Activated T-helper 1 cell treated with anti-CD3 and anti-CD28 coated beads, Interleukin-12 subunit alpha, Interleukin-12 subunit beta, Interleukin-2, Interleukin-4 antibody, amounts not matched to agents 30 ng/mL and 10 ng/mL and 1 ng/mL, durations not matched to agents 14 hours and 24 hours and 36 hours (primary cell): Measurements from ENCODE around the gene CGGBP1. TPM values are rescaled to one million over a fixed set of nuclear protein-coding genes. Genes with fewer than 3 reads are reported as not detected.
"Not testable (repeated sequence)": the region's sequence is repeated elsewhere in the genome, so short reads cannot be mapped to it uniquely, and the experiment has no call there.

ENCODE experiments used
- DNase-seq: peaks from one replicate; pipeline ENCODE4 v3.0.0; 2021; ENCODE audit warnings: low spot score
- H3K27ac Mint-ChIP-seq: one replicate; pipeline ENCODE4 v1.8.0; 2021; ENCODE audit warnings: mild to moderate bottlenecking, mixed read lengths
- H3K27me3 Mint-ChIP-seq: one replicate; pipeline ENCODE4 v1.8.0; 2022; ENCODE audit warnings: mild to moderate bottlenecking, moderate library complexity, mixed read lengths; ENCODE audit not compliant: insufficient read depth
- H3K36me3 Mint-ChIP-seq: one replicate; pipeline ENCODE4 v1.8.0; 2021; ENCODE audit warnings: low read depth, mixed read lengths
- H3K4me1 Mint-ChIP-seq: one replicate; pipeline ENCODE4 v1.8.0; 2021; ENCODE audit warnings: low read depth, mixed read lengths
- H3K4me3 Mint-ChIP-seq: one replicate; pipeline ENCODE4 v1.8.0; 2021; ENCODE audit warnings: mild to moderate bottlenecking, moderate library complexity, mixed read lengths
- H3K9me3 Mint-ChIP-seq: one replicate; pipeline ENCODE4 v1.8.0; 2021; ENCODE audit warnings: mixed read lengths
- intact Hi-C: fragments of 100-400 bp; cut with micrococcal nuclease; formaldehyde crosslinking; loops from one replicate; pipeline ENCODE4 v1.15.1; 2024
- total RNA-seq: library from RNA; stranded (reverse); gene quantifications from 2 replicates; pipeline ENCODE4 v1.2.3, GENCODE V29; 2022

CGGBP1 gene
- total RNA-seq, 1 donor from 2014 or later = 90.5 TPM

DNA sequence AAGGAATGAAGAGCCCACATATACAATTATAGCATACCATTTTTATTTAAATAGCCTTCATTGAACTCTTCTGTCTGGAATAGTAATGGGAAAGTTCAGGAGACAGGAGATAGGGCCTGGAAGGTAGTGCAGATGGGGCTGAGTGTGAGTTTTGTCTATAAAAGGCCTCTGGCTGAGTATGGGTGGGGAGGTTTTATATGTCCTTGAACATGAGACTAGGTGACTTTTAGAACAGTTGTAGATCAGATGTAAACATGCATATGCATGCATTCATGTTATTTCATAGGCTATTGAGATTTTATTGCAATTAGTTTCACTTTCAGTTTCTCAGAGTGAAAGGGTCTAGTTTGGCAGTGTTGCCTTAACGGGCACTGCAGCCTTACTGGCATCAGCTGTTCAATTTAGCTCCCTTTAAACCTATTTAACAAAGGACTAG, 27.1 kb downstream of the CGGBP1 start:
- DNase-seq = no peak
- Mint-ChIP-seq H3K4me3 (peak overlapping the region; percentile 86), H3K27ac (peak overlapping the region; percentile 71), H3K27me3 (no peaks in the 10 kb centered on the region), H3K9me3 (no peaks in the 10 kb centered on the region), H3K36me3 (peaks cover 2% of the 10 kb centered on the region), H3K4me1 (peaks cover 39% of the 10 kb centered on the region)
- intact Hi-C loops = loop anchor here (1.0 kb wide), 1 partner anchor 28 kb away; the partner anchor contains the start of genes CGGBP1 and ZNF654

DNA sequence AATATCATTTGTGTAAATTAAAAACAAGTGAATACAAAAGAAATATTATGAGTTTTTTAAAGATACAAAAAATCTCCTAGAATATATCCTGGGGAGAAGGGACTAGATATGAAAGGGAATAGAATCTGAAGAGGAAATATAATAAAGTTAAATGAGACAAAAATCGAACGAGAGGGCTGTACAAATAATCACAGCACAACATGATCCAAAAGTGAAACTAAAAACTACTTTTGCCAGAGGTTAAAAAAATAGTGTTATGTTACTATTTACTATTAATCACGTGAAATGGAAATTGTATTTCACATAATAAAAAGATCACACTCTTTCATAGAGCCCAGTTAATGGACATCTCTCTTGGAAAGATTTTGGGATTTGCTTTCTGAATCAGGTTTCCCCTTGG, 28.6 kb downstream of the CGGBP1 start:
- H3K36me3 Mint-ChIP-seq = peaks cover 2% of the 10 kb centered on the region
- no peak for DNase-seq
- H3K27ac Mint-ChIP-seq = no peak overlapping the region

DNA sequence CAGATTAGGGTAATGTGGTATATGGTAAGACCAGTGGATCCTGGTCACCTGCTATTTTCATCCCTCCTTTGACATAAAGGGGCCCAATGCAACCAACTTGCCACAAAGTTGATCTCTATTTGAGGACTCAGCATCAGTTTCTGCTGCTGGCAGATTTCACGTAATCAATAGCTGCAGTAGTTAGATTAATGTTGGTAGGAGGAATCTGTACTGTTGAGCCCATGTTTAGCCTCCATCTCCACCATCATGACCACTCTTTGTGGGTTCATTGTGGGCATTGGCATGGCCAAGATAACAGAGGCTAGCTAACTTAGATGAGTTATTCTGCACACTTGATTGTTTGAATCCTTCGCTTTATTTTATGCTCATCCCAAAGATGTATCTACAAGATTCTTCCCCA, 29.9 kb downstream of the CGGBP1 start:
- H3K4me3 Mint-ChIP-seq = no peak overlapping the region
- H3K27ac Mint-ChIP-seq = no peak overlapping the region
- peaks cover 5% of the 10 kb centered on the region for H3K27me3 Mint-ChIP-seq
- intact Hi-C loops = no loop called here
- no peaks in the 10 kb centered on the region for H3K9me3 Mint-ChIP-seq
- peaks cover 2% of the 10 kb centered on the region for H3K36me3 Mint-ChIP-seq
- no peak for DNase-seq
- peaks cover 34% of the 10 kb centered on the region for H3K4me1 Mint-ChIP-seq

More for the DNA sequence above, 28.6 kb downstream of the CGGBP1 start:
- H3K27me3 Mint-ChIP-seq = no peaks in the 10 kb centered on the region
- intact Hi-C loops = no loop called here
- H3K9me3 Mint-ChIP-seq = no peaks in the 10 kb centered on the region
- H3K4me1 Mint-ChIP-seq = peaks cover 39% of the 10 kb centered on the region
- H3K4me3 Mint-ChIP-seq = peak overlapping the region; percentile 54

DNA sequence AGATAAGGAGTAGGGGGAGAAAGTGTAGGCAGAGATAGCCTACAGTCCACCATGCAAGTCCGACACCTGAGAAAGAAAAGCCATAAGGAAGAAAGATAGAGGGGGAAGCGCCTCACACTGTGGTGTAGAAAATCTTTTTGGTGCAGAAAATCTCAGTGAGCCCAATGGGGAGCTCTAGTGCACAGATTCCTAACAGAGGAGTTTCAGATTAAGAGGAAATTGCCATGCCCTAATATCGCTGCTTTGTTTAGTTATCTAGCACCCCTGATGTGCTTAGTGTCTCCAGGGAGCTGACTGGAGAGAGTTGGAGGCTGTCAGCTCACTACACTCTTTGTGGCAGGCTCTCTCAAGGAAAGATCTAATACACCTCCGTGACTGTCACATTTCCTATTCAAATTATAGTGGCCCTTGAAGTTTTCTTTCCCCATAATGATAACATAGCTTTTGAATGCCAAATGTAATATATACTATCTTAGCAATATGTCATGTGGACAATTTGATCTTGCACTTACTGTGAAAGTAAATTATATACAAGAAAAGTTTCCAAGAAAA, 33.7 kb downstream of the CGGBP1 start:
- intact Hi-C loops = loop anchor here (2.0 kb wide), 1 partner anchor 52 kb away; no protein-coding TSS in a partner anchor
- no peak overlapping the region for H3K27ac Mint-ChIP-seq
- H3K4me3 Mint-ChIP-seq = no peak overlapping the region

DNA sequence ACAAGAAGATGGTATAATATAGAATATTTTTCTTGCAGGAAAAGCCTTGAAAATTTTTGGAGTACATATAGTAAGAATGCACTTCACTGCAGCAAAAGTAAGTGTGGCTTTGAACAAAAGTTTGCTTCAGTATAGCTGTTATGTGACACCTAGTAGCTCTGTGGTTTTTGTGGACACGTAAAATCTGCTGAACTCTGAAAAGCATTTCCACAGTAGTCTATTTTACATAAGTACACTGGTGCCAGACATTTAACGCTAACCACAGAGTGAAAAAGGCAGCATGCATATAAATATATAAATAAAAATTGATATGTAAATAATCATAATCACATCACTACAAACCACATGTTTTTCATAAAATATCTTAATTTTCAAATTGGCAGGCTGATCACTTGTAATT, 39.8 kb downstream of the CGGBP1 start:
- DNase-seq = peak; percentile 21
- H3K36me3 Mint-ChIP-seq = no peaks in the 10 kb centered on the region
- H3K27ac Mint-ChIP-seq = no peak overlapping the region
- H3K27me3 Mint-ChIP-seq = peaks cover 17% of the 10 kb centered on the region
- H3K4me3 Mint-ChIP-seq = no peak overlapping the region
- H3K9me3 Mint-ChIP-seq = peaks cover 4% of the 10 kb centered on the region
- peaks cover 27% of the 10 kb centered on the region for H3K4me1 Mint-ChIP-seq
- intact Hi-C loops = loop anchor here (1.0 kb wide), 2 partner anchors 22 to 161 kb away; no protein-coding TSS in a partner anchor

More for the DNA sequence above, 33.7 kb downstream of the CGGBP1 start:
- H3K9me3 Mint-ChIP-seq = peaks cover 4% of the 10 kb centered on the region
- peaks cover 2% of the 10 kb centered on the region for H3K36me3 Mint-ChIP-seq
- no peak for DNase-seq
- peaks cover 18% of the 10 kb centered on the region for H3K4me1 Mint-ChIP-seq
- peaks cover 13% of the 10 kb centered on the region for H3K27me3 Mint-ChIP-seq

DNA sequence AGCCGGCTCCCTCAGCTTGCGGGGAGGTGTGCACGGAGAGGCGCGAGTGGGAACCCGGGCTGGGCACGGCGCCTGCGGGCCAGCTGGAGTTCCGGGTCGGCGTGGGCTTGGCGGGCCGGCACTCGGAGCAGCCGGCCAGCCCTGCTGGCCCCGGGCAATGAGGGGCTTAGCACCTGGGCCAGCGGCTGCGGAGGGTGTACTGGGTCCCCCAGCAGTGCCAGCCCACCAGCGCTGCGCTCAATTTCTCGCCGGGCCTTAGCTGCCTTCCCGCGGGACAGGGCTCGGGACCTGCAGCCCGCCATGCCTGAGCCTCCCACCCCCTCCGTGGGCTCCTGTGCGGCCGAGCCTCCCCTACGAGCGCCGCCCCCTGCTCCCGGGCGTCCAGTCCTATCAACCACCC, 43.1 kb downstream of the CGGBP1 start:
- H3K27ac Mint-ChIP-seq, H3K9me3 Mint-ChIP-seq, intact Hi-C loops, H3K36me3 Mint-ChIP-seq, H3K4me3 Mint-ChIP-seq, DNase-seq: not testable (repeated sequence)
- Mint-ChIP-seq H3K4me1 (peaks cover 19% of the 10 kb centered on the region), H3K27me3 (peaks cover 16% of the 10 kb centered on the region)

DNA sequence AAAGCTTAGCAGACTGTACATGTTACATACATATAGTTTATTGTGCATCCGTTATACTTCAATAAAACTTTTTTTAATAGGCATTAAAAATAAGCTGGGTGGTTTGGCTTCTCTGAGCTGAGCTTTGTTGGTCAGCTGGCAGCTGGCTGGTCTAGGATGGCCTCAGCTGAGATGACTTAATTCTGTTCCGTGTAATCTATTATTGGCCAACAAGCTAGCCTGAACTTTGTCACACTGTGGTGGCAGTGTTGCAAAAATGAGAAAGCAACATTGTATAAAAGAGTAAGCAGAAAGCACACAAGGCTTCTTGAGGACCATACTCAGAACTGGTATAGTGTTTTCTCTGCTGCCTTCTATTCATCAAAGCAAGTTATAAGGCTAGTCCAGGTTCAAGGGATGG, 45.2 kb downstream of the CGGBP1 start:
- Mint-ChIP-seq H3K27me3 (peaks cover 17% of the 10 kb centered on the region), H3K9me3 (no peaks in the 10 kb centered on the region), H3K36me3 (no peaks in the 10 kb centered on the region), H3K27ac (no peak overlapping the region), H3K4me3 (no peak overlapping the region), H3K4me1 (peaks cover 14% of the 10 kb centered on the region)
- no peak for DNase-seq
- intact Hi-C loops = no loop called here

DNA sequence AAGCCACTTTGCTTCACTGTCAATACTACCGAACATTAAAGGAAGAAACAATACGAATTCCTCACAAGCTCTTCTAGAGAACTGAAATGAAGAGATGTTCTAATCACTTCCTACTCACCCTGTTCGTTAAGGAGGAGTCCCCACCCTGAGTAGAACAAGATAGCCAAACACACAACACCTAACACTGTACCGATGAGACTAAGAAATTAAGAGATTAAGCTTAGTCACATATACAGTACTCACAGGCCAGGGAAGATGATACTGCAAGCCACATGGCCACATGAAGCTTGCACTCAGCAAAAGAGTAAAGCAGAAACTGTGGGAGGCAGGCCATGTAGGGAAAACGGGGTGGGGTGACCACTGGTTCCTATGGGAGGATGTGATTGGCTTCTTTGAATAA, 48.0 kb downstream of the CGGBP1 start:
- intact Hi-C loops = no loop called here
- DNase-seq = no peak
- H3K36me3 Mint-ChIP-seq = no peaks in the 10 kb centered on the region
- no peaks in the 10 kb centered on the region for H3K4me1 Mint-ChIP-seq
- no peak overlapping the region for H3K4me3 Mint-ChIP-seq
- peaks cover 19% of the 10 kb centered on the region for H3K27me3 Mint-ChIP-seq
- no peak overlapping the region for H3K27ac Mint-ChIP-seq
- H3K9me3 Mint-ChIP-seq = no peaks in the 10 kb centered on the region

DNA sequence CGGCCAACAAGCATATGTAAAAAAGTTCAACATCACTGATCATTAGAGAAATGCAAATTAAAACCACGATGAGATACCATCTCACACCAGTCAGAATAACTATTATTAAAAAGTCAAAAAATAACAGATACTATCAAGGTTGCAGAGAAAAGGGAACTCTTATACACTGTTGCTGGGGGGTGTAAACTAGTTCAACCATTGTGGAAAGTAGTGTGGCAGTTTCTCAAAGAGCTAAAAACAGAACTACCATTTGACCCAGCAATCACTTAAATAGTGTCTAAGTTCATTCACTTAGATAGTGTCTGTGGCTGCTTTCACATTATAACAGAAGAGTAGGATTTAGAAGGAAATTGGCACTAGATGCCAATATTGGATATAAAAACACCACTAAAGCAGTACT, 49.7 kb downstream of the CGGBP1 start:
- H3K4me3 Mint-ChIP-seq = no peak overlapping the region
- no peak for DNase-seq
- no peaks in the 10 kb centered on the region for H3K9me3 Mint-ChIP-seq
- no peak overlapping the region for H3K27ac Mint-ChIP-seq
- no peaks in the 10 kb centered on the region for H3K4me1 Mint-ChIP-seq
- no peaks in the 10 kb centered on the region for H3K36me3 Mint-ChIP-seq
- intact Hi-C loops = loop anchor here (10.0 kb wide), 2 partner anchors 334 to 1034 kb away; no protein-coding TSS in a partner anchor
- peaks cover 21% of the 10 kb centered on the region for H3K27me3 Mint-ChIP-seq

DNA sequence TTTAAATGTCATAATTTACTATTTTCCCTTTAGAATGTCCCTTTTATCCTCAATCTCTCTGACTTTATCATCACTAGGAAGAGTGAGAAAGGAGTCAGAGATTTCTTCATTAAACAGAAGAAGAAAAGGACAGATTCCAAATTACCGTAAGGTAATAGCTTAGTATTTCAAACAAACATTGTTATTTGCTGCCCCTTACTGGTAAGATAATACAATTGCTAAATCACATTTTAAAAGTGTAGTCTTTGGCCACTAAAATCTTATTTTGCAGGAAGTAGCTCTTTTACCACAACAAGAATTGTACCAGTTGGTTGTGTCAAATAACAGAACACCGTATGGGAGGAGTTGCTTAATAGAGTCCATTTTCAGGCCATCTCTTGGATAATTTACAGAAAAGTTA, 53.7 kb downstream of the CGGBP1 start:
- no peak for DNase-seq
- no peak overlapping the region for H3K4me3 Mint-ChIP-seq

DNA sequence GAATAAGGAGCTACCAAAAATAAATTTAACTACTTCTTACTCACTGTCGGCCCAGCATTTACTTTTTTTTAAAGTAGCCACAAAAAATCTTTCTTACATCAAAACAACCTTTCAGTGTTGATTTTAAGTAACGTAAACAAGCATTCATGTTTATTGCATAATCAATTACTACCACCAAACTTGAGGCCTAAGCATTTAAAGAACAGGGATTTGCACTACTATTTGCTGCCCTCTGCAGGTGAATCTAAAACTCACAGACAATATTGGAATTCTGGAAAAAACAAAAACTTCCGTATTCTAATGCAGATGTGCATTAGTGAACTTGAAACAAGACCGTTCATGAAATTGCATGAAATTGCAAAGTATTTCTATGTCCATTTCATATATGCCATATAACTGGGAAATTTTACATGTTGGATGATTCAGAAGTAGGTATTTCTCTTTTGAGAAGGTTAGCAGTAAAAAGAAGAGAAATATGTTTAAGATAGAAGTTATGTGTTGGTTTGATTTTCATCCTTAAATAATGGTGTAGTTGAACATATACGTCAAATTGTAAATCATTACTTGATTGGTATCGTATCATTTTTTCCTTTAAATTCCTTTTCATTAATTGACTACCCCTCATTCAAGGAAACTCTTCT, 55.6 kb downstream of the CGGBP1 start:
- H3K9me3 Mint-ChIP-seq = no peaks in the 10 kb centered on the region
- peaks cover 14% of the 10 kb centered on the region for H3K4me1 Mint-ChIP-seq
- intact Hi-C loops = loop anchor here (1.0 to 10.0 kb wide), 8 partner anchors 103 to 1028 kb away; partner anchors contain the start of gene HTR1F
- H3K36me3 Mint-ChIP-seq = no peaks in the 10 kb centered on the region
- no peak overlapping the region for H3K4me3 Mint-ChIP-seq
- H3K27ac Mint-ChIP-seq = no peak overlapping the region
- DNase-seq = no peak
- H3K27me3 Mint-ChIP-seq = peaks cover 17% of the 10 kb centered on the region

More for the DNA sequence above, 53.7 kb downstream of the CGGBP1 start:
- Mint-ChIP-seq H3K9me3 (no peaks in the 10 kb centered on the region), H3K4me1 (peaks cover 8% of the 10 kb centered on the region), H3K27me3 (peaks cover 22% of the 10 kb centered on the region), H3K27ac (no peak overlapping the region), H3K36me3 (no peaks in the 10 kb centered on the region)
- intact Hi-C loops = loop anchor here (1.0 to 10.0 kb wide), 4 partner anchors 175 to 1030 kb away; no protein-coding TSS in a partner anchor

DNA sequence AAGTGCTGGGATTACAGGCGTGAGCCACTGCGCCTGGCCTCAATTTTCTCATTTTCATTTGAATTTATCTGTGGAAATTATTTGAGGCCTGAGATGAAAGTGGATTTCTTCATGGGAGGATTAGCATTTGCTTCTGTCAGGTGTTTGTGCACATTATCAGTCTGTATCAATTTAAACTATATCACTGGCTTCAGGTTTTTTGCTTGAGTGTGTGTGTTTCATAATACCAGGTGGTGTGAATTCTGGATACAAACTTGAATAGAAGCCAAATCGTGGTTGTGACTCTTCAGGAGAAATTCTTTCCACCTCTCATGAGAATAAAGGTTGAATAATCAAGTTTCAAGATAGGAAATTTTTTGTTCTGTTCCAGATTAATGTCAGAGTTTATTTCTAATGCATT, 56.4 kb downstream of the CGGBP1 start:
- Mint-ChIP-seq H3K27ac (no peak overlapping the region), H3K4me3 (no peak overlapping the region), H3K9me3 (no peaks in the 10 kb centered on the region), H3K4me1 (peaks cover 22% of the 10 kb centered on the region), H3K36me3 (no peaks in the 10 kb centered on the region), H3K27me3 (peaks cover 16% of the 10 kb centered on the region)
- DNase-seq = no peak
- intact Hi-C loops = loop anchor here (5.0 to 10.0 kb wide), 5 partner anchors 210 to 1028 kb away; partner anchors contain the start of gene HTR1F
